ENCODE measurements around the gene NINL.

GRCh38 chr20:25570148-25570530, 15.2 kb downstream of the NINL start:
- no peak for TF ChIP-seq EP300 (IDR thresholded peaks at IDR 0.05; ENCODE audit: borderline replicate concordance in 1 of 2, low read depth in 2 of 2, low read length in 2 of 2)
- no peak for TF ChIP-seq CTCF (IDR thresholded peaks at IDR 0.05; ENCODE audit: control extremely low read depth in 1 of 3, insufficient read depth in 1 of 3, low read depth in 1 of 3, low read length in 3 of 3)
- no peak for TF ChIP-seq JUND (IDR thresholded peaks at IDR 0.05; ENCODE audit: low read length)
- TF ChIP-seq CHD1 (IDR thresholded peaks at IDR 0.05; ENCODE audit: low read depth, low read length) = no peak
- no peak for TF ChIP-seq KDM1A (IDR thresholded peaks at IDR 0.05; ENCODE audit: borderline replicate concordance, low read length)
- TF ChIP-seq RAD21 (IDR thresholded peaks at IDR 0.05 in 1 of 2, conservative IDR thresholded peaks at IDR 0.05 in 1 of 2; ENCODE audit: low read depth in 2 of 2, low read length in 2 of 2) = no peak
